Loucy (cell line): ENCODE data around the gene BRD2.

Experiments
- H2AFZ ChIP-seq: fragments of 200-600 bp; sonication (generic); 2 replicates; pipeline ENCODE4 v1.6.0; 2016; ENCODE audit warnings: antibody characterized with exemption, mild to moderate bottlenecking, low read length, moderate library complexity
- H3F3A ChIP-seq: fragments of 200-600 bp; 2 replicates; pipeline ENCODE4 v1.6.0; 2016; ENCODE audit warnings: antibody characterized with exemption, low read depth, mild to moderate bottlenecking
- H3K27me3 ChIP-seq: fragments of 200-600 bp; sonication (generic); 2 replicates; pipeline ENCODE4 v1.6.1; 2014; ENCODE audit warnings: low read length, mild to moderate bottlenecking; ENCODE audit not compliant: insufficient read depth, poor library complexity, severe bottlenecking
- H3K36me3 ChIP-seq: fragments of 200-600 bp; sonication (generic); 2 replicates; pipeline ENCODE4 v1.6.1; 2016; ENCODE audit warnings: low read length; ENCODE audit not compliant: insufficient read depth
- H3K4me1 ChIP-seq: fragments of 200-600 bp; sonication (generic); 2 replicates; pipeline ENCODE4 v1.5.1; 2014; ENCODE audit warnings: low read length, mild to moderate bottlenecking; ENCODE audit not compliant: insufficient read depth, poor library complexity, severe bottlenecking
- H3K4me2 ChIP-seq: fragments of 200-600 bp; sonication (generic); 2 replicates; pipeline ENCODE4 v1.6.0; 2014; ENCODE audit warnings: antibody characterized with exemption, low read length, low read depth, mild to moderate bottlenecking; ENCODE audit not compliant: poor library complexity, severe bottlenecking
- H3K4me3 ChIP-seq: fragments of 200-600 bp; sonication (generic); 2 replicates; pipeline ENCODE4 v1.5.1; 2014; ENCODE audit warnings: low read length, mild to moderate bottlenecking, mixed read lengths; ENCODE audit not compliant: poor library complexity, severe bottlenecking
- H3K79me2 ChIP-seq: fragments of 200-600 bp; sonication (generic); 2 replicates; pipeline ENCODE4 v1.6.1; 2014; ENCODE audit warnings: low read length; ENCODE audit not compliant: insufficient read depth
- H3K9ac ChIP-seq: fragments of 200-600 bp; sonication (generic); 2 replicates; pipeline ENCODE4 v1.6.0; 2014; ENCODE audit warnings: mild to moderate bottlenecking, low read depth, low read length, moderate library complexity; ENCODE audit not compliant: poor library complexity, severe bottlenecking
- H3K9me2 ChIP-seq: fragments of 200-600 bp; sonication (generic); replicated peaks from 2 replicates; pipeline ENCODE4 v1.6.1; 2016; ENCODE audit warnings: low read depth, low read length, mixed read lengths
- H3K9me3 ChIP-seq: fragments of 200-600 bp; sonication (generic); 2 replicates; pipeline ENCODE4 v1.6.1; 2014; ENCODE audit warnings: mild to moderate bottlenecking, antibody characterized with exemption, low read length, low read depth; ENCODE audit not compliant: insufficient read depth
- H4K20me1 ChIP-seq: fragments of 200-600 bp; sonication (generic); 2 replicates; pipeline ENCODE4 v1.6.0; 2014; ENCODE audit warnings: antibody characterized with exemption, low read length, mild to moderate bottlenecking; ENCODE audit not compliant: insufficient read depth, poor library complexity, severe bottlenecking
- EZH2phosphoT487 ChIP-seq: fragments of 200-600 bp; IDR thresholded peaks from 2 replicates; pipeline ENCODE4 v1.6.1; 2018; ENCODE audit warnings: antibody characterized with exemption, mild to moderate bottlenecking, moderate library complexity, borderline replicate concordance
- TF ChIP-seq, protein P1 (sequence below): fragments of 200-600 bp; sonication (generic); conservative IDR thresholded peaks from 2 replicates; pipeline ENCODE4 v1.5.1; 2014; ENCODE audit warnings: mild to moderate bottlenecking, antibody characterized with exemption, low read length

BRD2 gene

GRCh38 chr6:33030245-33030644 is 61.9 kb downstream of the BRD2 start:
- Histone ChIP-seq H2AFZ (no peak overlapping the region), H3K79me2 (no peaks in the 10 kb centered on the region), H3K4me1 (no peaks in the 10 kb centered on the region), H3K36me3 (no peaks in the 10 kb centered on the region), H3K4me3 (no peak overlapping the region), H3K9me2 (no peaks in the 10 kb centered on the region), H3K27me3 (peaks cover 30% of the 10 kb centered on the region), H3K4me2 (no peak overlapping the region), H3F3A (no peaks in the 10 kb centered on the region), H3K9ac (no peak overlapping the region), H3K9me3 (no peaks in the 10 kb centered on the region), H4K20me1 (no peaks in the 10 kb centered on the region)
- TF ChIP-seq, protein P1, sequence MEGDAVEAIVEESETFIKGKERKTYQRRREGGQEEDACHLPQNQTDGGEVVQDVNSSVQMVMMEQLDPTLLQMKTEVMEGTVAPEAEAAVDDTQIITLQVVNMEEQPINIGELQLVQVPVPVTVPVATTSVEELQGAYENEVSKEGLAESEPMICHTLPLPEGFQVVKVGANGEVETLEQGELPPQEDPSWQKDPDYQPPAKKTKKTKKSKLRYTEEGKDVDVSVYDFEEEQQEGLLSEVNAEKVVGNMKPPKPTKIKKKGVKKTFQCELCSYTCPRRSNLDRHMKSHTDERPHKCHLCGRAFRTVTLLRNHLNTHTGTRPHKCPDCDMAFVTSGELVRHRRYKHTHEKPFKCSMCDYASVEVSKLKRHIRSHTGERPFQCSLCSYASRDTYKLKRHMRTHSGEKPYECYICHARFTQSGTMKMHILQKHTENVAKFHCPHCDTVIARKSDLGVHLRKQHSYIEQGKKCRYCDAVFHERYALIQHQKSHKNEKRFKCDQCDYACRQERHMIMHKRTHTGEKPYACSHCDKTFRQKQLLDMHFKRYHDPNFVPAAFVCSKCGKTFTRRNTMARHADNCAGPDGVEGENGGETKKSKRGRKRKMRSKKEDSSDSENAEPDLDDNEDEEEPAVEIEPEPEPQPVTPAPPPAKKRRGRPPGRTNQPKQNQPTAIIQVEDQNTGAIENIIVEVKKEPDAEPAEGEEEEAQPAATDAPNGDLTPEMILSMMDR = no peak
- no peak for TF ChIP-seq EZH2phosphoT487
